ENCODE data around the gene METRNL.

METRNL gene

DNA sequence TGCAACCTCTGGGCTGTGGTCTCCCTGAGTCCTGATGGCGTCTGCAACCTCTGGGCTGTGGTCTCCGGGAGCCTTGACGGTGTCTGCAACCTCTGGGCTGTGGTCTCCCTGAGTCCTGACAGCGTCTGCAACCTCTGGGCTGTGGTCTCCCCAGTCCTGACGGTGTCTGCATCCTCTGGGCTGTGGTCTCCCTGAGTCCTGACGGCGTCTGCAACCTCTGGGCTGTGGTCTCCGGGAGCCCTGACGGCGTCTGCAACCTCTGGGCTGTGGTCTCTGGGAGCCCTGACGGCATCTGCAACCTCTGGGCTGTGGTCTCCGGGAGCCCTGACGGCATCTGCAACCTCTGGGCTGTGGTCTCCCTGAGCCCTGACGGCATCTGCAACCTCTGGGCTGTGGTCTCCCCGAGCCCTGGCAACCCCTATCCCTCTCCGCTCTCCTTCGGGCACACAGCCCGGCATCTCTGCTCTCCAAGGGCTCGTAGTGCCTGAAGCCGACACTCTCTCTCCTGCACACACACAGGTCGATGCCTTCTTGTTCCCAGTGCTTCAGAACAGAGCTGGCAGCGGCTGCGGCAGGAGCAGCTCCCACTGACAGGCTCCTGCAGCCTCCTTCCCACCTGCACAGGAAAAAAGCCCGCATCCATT is 45.6 kb downstream of the METRNL start:
- H3K4me2 ChIP-seq = peak overlapping the region; percentile 47 to 95 (median 73)

DNA sequence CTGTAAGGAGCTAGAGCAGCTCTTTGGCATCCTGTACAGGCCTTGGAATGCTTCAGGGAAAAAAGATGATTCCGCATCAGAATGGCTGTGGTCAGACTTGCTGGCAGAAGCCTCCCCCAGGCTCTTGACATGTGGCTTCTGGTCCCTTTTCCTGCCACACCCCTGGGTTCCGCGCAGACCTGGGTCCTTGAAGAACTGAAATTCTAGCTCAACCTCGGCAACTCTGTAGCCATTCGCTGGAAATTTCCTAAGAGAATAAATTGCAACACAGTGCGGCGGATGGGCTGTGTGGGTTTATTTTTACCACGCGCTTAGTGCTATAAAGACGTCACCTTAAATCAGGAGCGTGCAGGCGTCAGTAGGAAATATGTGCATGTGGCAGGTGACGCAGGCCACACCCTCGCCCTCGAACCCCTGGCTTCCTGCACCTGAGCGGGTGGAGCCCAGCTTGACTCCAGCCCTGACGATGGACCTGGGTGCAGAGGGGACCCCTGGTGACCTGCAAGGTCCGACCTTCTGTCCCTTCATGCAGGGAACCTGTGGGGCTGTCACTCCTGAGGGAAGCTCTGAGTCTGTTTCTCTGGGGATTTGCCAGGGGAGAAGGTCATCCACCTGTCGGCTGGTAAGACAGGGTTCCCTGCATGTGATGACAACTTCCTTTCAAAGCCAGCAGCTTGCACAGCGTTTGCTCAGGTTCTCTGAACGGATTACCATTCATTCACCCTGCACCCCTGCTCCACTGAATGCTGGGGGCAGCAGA is 46.3 kb downstream of the METRNL start:
- Histone ChIP-seq H4K20me1 (peaks cover 0 to 20% (median 6%) of the 10 kb centered on the region in 11 experiments; a peak in 11 of 22 replicates), H3K27me3 (peaks cover 61 to 75% (median 64%) of the 10 kb centered on the region in 11 experiments), H3K4me3 (peak overlapping the region in 4 of 10 experiments; percentile 16 to 42 (median 36); a peak in 7 of 20 replicates), H3K36me3 (no peaks in the 10 kb centered on the region), H3K9ac (peak overlapping the region in 5 of 11 experiments; percentile 18 to 61 (median 31); a peak in 8 of 22 replicates), H3K27ac (peak overlapping the region in 7 of 11 experiments; percentile 31 to 77 (median 47); a peak in 11 of 22 replicates), H3K9me3 (replicated peaks in 1 of 11) (0 out of 22 replicates have a peak, but pooled peaks cover 0 to 6% (median 0%) of the 10 kb centered on the region in 11 experiments), H3K4me2 (peak overlapping the region; percentile 47 to 95 (median 73)), H3K4me1 (peaks cover 21 to 59% (median 31%) of the 10 kb centered on the region in 10 experiments)
- peak in 6 of 11 experiments; percentile 23 to 53 (median 45); a peak in 3 of 22 replicates for TF ChIP-seq Cebpa-rat (IDR thresholded peaks at IDR 0.05)

More for the DNA sequence above, 45.6 kb downstream of the METRNL start:
- 0 out of 22 replicates have a peak, but pooled peaks cover 0 to 6% (median 0%) of the 10 kb centered on the region in 11 experiments for H3K9me3 ChIP-seq (replicated peaks in 1 of 11)
- H3K36me3 ChIP-seq = no peaks in the 10 kb centered on the region
- peak overlapping the region in 7 of 11 experiments; percentile 31 to 77 (median 47); a peak in 9 of 22 replicates for H3K27ac ChIP-seq
- H3K27me3 ChIP-seq = peaks cover 66 to 81% (median 70%) of the 10 kb centered on the region in 11 experiments
- peaks cover 27 to 66% (median 38%) of the 10 kb centered on the region in 10 experiments for H3K4me1 ChIP-seq
- TF ChIP-seq Cebpa-rat (IDR thresholded peaks at IDR 0.05) = peak in 3 of 11 experiments; percentile 39 to 94 (median 44); a peak in 4 of 22 replicates
- H3K4me3 ChIP-seq = peak overlapping the region in 4 of 10 experiments; percentile 16 to 42 (median 36); a peak in 6 of 20 replicates
- peaks cover 0 to 20% (median 6%) of the 10 kb centered on the region in 11 experiments; a peak in 11 of 22 replicates for H4K20me1 ChIP-seq
- H3K9ac ChIP-seq = peak overlapping the region in 5 of 11 experiments; percentile 18 to 61 (median 31); a peak in 8 of 22 replicates

- Histone ChIP-seq H4K20me1 (peaks cover 0 to 20% (median 6%) of the 10 kb centered on the region in 11 experiments; a peak in 11 of 22 replicates), H3K27me3 (peaks cover 60 to 69% (median 61%) of the 10 kb centered on the region in 11 experiments), H3K4me2 (peak overlapping the region; percentile 47 to 95 (median 73); a peak in 20 of 22 replicates), H3K4me3 (peak overlapping the region in 2 of 10 experiments; percentile 42; a peak in 1 of 20 replicates), H3K27ac (peak overlapping the region in 2 of 11 experiments; percentile 19 to 41; a peak in 4 of 22 replicates), H3K4me1 (peaks cover 19 to 58% (median 29%) of the 10 kb centered on the region in 10 experiments), H3K36me3 (no peaks in the 10 kb centered on the region), H3K9ac (peak overlapping the region in 1 of 11 experiments; percentile 11; a peak in 2 of 22 replicates), H3K9me3 (replicated peaks in 1 of 11) (0 out of 22 replicates have a peak, but pooled peaks cover 0 to 6% (median 0%) of the 10 kb centered on the region in 11 experiments)
- TF ChIP-seq Cebpa-rat (IDR thresholded peaks at IDR 0.05) = no peak
Observed at GRCh38 chr17:83126275-83126811, 46.9 kb downstream of the METRNL start.

DNA sequence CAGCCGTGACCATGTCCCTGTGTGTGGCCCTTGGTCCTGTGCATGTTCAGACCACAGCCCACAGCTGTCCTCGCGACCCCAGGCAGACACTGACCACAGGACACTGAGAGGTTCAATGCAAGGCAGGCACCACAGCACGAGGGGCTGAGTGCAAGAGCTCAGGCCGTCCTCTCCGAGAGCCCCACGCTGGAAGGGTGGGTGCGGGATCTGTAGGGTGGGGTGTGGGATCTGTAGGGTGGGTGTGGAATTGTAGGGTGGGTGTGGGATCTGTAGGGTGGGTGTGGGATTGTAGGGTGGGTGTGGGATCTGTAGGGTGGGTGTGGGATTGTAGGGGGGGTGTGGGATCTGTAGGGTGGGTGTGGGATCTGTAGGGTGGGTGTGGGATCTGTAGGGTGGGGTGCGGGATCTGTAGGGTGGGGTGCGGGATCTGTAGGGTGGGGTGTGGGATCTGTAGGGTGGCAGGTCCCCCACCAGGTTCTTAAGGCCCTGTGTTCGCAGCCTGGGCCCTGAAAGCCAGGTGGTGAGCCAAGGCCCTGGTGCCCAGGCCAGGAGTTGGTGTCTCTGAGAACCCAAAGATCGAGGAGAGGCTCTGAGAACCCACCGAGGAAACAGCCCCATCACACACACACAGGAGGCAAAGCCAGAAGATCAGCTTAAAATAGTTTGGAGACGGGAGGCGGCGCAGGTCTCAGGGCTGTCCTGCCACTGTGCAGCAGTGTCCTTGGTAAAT is 48.2 kb downstream of the METRNL start:
- Histone ChIP-seq H3K4me3 (no peak overlapping the region), H3K27me3 (peaks cover 47 to 66% (median 52%) of the 10 kb centered on the region in 11 experiments), H3K4me2 (no peak overlapping the region), H3K9ac (no peak overlapping the region), H4K20me1 (peaks cover 0 to 20% (median 6%) of the 10 kb centered on the region in 11 experiments; a peak in 11 of 22 replicates), H3K4me1 (peaks cover 19 to 53% (median 28%) of the 10 kb centered on the region in 10 experiments), H3K9me3 (replicated peaks in 1 of 11) (0 out of 22 replicates have a peak, but pooled peaks cover 0 to 6% (median 0%) of the 10 kb centered on the region in 11 experiments), H3K36me3 (no peaks in the 10 kb centered on the region), H3K27ac (no peak overlapping the region)
- no peak for TF ChIP-seq Cebpa-rat (IDR thresholded peaks at IDR 0.05)

GRCh38 chr17:83128306-83129240 is 49.2 kb downstream of the METRNL start:
- peaks cover 0 to 23% (median 6%) of the 10 kb centered on the region in 11 experiments; a peak in 11 of 22 replicates for H4K20me1 ChIP-seq
- no peaks in the 10 kb centered on the region for H3K36me3 ChIP-seq
- no peak for TF ChIP-seq Cebpa-rat (IDR thresholded peaks at IDR 0.05)
- 0 out of 22 replicates have a peak, but pooled peaks cover 0 to 6% (median 0%) of the 10 kb centered on the region in 11 experiments for H3K9me3 ChIP-seq (replicated peaks in 1 of 11)
- H3K4me1 ChIP-seq = peaks cover 19 to 49% (median 28%) of the 10 kb centered on the region in 10 experiments
- no peak overlapping the region for H3K9ac ChIP-seq
- no peak overlapping the region for H3K4me3 ChIP-seq
- no peak overlapping the region for H3K27ac ChIP-seq
- peaks cover 47 to 66% (median 52%) of the 10 kb centered on the region in 11 experiments for H3K27me3 ChIP-seq
- peak overlapping the region in 1 of 11 experiments; percentile 7; a peak in 2 of 22 replicates for H3K4me2 ChIP-seq

- Histone ChIP-seq H3K9ac (no peak overlapping the region), H3K27ac (no peak overlapping the region), H3K9me3 (replicated peaks in 1 of 11) (no peaks in the 10 kb centered on the region), H3K4me3 (no peak overlapping the region), H4K20me1 (peaks cover 0 to 20% (median 6%) of the 10 kb centered on the region in 11 experiments; a peak in 9 of 22 replicates), H3K4me1 (peaks cover 14 to 38% (median 19%) of the 10 kb centered on the region in 10 experiments), H3K27me3 (peaks cover 46 to 66% (median 52%) of the 10 kb centered on the region in 11 experiments), H3K4me2 (no peak overlapping the region), H3K36me3 (no peaks in the 10 kb centered on the region)
- TF ChIP-seq Cebpa-rat (IDR thresholded peaks at IDR 0.05) = no peak
Observed at GRCh38 chr17:83129676-83130075, 50.3 kb downstream of the METRNL start.

All from BLaER1 treated with 17β-estradiol and CSF1 and Interleukin-3, amounts not matched to agents 10 nM and 100 nM (cell line).